Gastrocnemius medialis (tissue), 4 donors: ENCODE results near the gene SMIM1. TPM values are rescaled to one million over a fixed set of nuclear protein-coding genes. Genes with fewer than 3 reads are reported as not detected.

ENCODE experiments used
- ATAC-seq, 2 donors: fragments of 150-250 bp; one replicate each; pipeline ENCODE4 v1.9.1; 2016
- DNase-seq, 2 donors: peaks; one replicate each; pipeline ENCODE4 v3.0.0-alpha.2; 2019
- H3K27ac ChIP-seq, 4 donors: fragments of 200-600 bp; sonication (generic); 1 replicate in 1 of 4; 2 replicates in 3 of 4; pipeline ENCODE4 v1.5.1; 2016 to 2018; ENCODE audit warnings: mild to moderate bottlenecking in 2 of 4, moderate library complexity in 1 of 4
- H3K27me3 ChIP-seq, 3 donors: fragments of 200-600 bp; sonication (generic) in 2 of 3; 1 replicate in 1 of 3; 2 replicates in 2 of 3; pipeline versions ENCODE4 v1.5.1 to v1.6.0; 2016 to 2019; ENCODE audit warnings: mild to moderate bottlenecking in 1 of 3, moderate library complexity in 1 of 3
- H3K36me3 ChIP-seq, 2 donors: fragments of 200-600 bp; sonication (generic) in 1 of 2; one replicate each; pipeline ENCODE4 v1.5.1; 2017 to 2018
- H3K4me1 ChIP-seq, 2 donors: fragments of 200-600 bp; sonication (generic) in 1 of 2; one replicate each; pipeline ENCODE4 v1.5.1; 2016 to 2017; ENCODE audit warnings: mild to moderate bottlenecking in 2 of 2
- H3K4me3 ChIP-seq, 4 donors: fragments of 200-600 bp; sonication (generic) in 3 of 4; 1 replicate in 1 of 4; 2 replicates in 3 of 4; pipeline ENCODE4 v1.5.1; 2016 to 2019; ENCODE audit warnings: mild to moderate bottlenecking in 2 of 4
- H3K9me3 ChIP-seq, 3 donors: fragments of 200-600 bp; sonication (generic) in 2 of 3; 1 replicate in 1 of 3; 2 replicates in 2 of 3; pipeline ENCODE4 v1.5.1; 2016 to 2019
- CTCF ChIP-seq, 5 experiments: fragments of 450-650 bp in 3 of 5; fragments of 200-600 bp in 2 of 5; sonication (generic) in 2 of 5; IDR thresholded peaks in 4 of 5; conservative IDR thresholded peaks in 1 of 5; 1 replicate in 4 of 5; 2 replicates in 1 of 5; pipeline ENCODE4 v1.5.1; 2016 to 2019; ENCODE audit warnings: antibody characterized with exemption in 5 of 5, mild to moderate bottlenecking in 3 of 5, moderate library complexity in 3 of 5
- POLR2A ChIP-seq, 2 donors: fragments of 450-650 bp; IDR thresholded peaks; one replicate each; pipeline ENCODE4 v1.6.1; 2017; ENCODE audit warnings: antibody characterized with exemption in 2 of 2, mild to moderate bottlenecking in 2 of 2, moderate library complexity in 2 of 2
- in situ Hi-C, 4 donors: fragments of 200-750 bp; cut with MboI; loops; one replicate each; pipeline versions ENCODE4 v1.15.0 to v1.8.0; 2017; ENCODE audit warnings: low sequenced_read_pairs in 4 of 4
- intact Hi-C: fragments of 100-400 bp; cut with DNase I; formaldehyde crosslinking; loops from one replicate; pipeline ENCODE4 v1.15.1; 2023; ENCODE audit warnings: low total_unique reads
- total RNA-seq, 4 donors: library from RNA; depleted of rRNA; stranded (reverse); fragments of >200 nt; gene quantifications; one replicate each; pipeline versions ENCODE4 v1.1.0 to v1.2.3, GENCODE V29; 2016

SMIM1 gene
- total RNA-seq, 4 donors from 2014 or later, result 1.4 to 3.7 TPM; not detected in 2

- no peak overlapping the region for H3K27ac ChIP-seq
- no peaks in the 10 kb centered on the region for H3K9me3 ChIP-seq
- intact Hi-C loops, result no loop called here
- TF ChIP-seq POLR2A (IDR thresholded peaks at IDR 0.05) (no peak), CTCF (IDR thresholded peaks at IDR 0.05 in 4 of 5, conservative IDR thresholded peaks at IDR 0.05 in 1 of 5) (no peak)
- H3K4me3 ChIP-seq, result no peak overlapping the region
- H3K27me3 ChIP-seq, result no peaks in the 10 kb centered on the region
- in situ Hi-C loops, result no loop called here
- ATAC-seq (no peak), DNase-seq (no peak)
- peaks cover 0 to 3% of the 10 kb centered on the region in 2 donors for H3K4me1 ChIP-seq
- H3K36me3 ChIP-seq, result no peaks in the 10 kb centered on the region
Observed at GRCh38 chr1:3762873-3763228, 9.7 kb upstream of the SMIM1 start.

- Histone ChIP-seq H3K9me3 (no peaks in the 10 kb centered on the region), H3K36me3 (no peaks in the 10 kb centered on the region), H3K4me3 (no peak overlapping the region), H3K4me1 (peaks cover 0 to 3% of the 10 kb centered on the region in 2 donors), H3K27ac (no peak overlapping the region), H3K27me3 (no peaks in the 10 kb centered on the region)
- in situ Hi-C loops, result no loop called here
- ATAC-seq (no peak), DNase-seq (no peak)
- intact Hi-C loops, result no loop called here
- TF ChIP-seq POLR2A (IDR thresholded peaks at IDR 0.05), result no peak
Observed at GRCh38 chr1:3763351-3764125, 9.0 kb upstream of the SMIM1 start.

- in situ Hi-C loops (no loop called here), intact Hi-C loops (no loop called here)
- peaks cover 6 to 12% of the 10 kb centered on the region in 2 donors for H3K4me1 ChIP-seq
- H3K27ac ChIP-seq, result no peak overlapping the region
- no peaks in the 10 kb centered on the region for H3K27me3 ChIP-seq
- no peaks in the 10 kb centered on the region for H3K36me3 ChIP-seq
- ATAC-seq (no peak), DNase-seq (no peak)
- H3K9me3 ChIP-seq, result no peaks in the 10 kb centered on the region
- TF ChIP-seq POLR2A (IDR thresholded peaks at IDR 0.05) (no peak), CTCF (IDR thresholded peaks at IDR 0.05 in 4 of 5, conservative IDR thresholded peaks at IDR 0.05 in 1 of 5) (no peak)
- no peak overlapping the region for H3K4me3 ChIP-seq
Observed at GRCh38 chr1:3767328-3767925, 5.1 kb upstream of the SMIM1 start.

- in situ Hi-C loops, result no loop called here
- H3K4me3 ChIP-seq, result no peak overlapping the region
- DNase-seq, result no peak
- TF ChIP-seq CTCF (IDR thresholded peaks at IDR 0.05 in 4 of 5, conservative IDR thresholded peaks at IDR 0.05 in 1 of 5), result no peak
- TF ChIP-seq POLR2A (IDR thresholded peaks at IDR 0.05), result no peak
- peaks cover 6 to 16% of the 10 kb centered on the region in 2 donors for H3K4me1 ChIP-seq
- no peak for ATAC-seq
- no peaks in the 10 kb centered on the region for H3K36me3 ChIP-seq
- no peak overlapping the region for H3K27ac ChIP-seq
- no peaks in the 10 kb centered on the region for H3K27me3 ChIP-seq
- intact Hi-C loops, result no loop called here
- H3K9me3 ChIP-seq, result no peaks in the 10 kb centered on the region
Observed at GRCh38 chr1:3768811-3769390, 3.6 kb upstream of the SMIM1 start.

- ATAC-seq (no peak), DNase-seq (no peak)
- Histone ChIP-seq H3K4me3 (no peak overlapping the region), H3K4me1 (peaks cover 6 to 17% of the 10 kb centered on the region in 2 donors), H3K36me3 (no peaks in the 10 kb centered on the region), H3K27ac (no peak overlapping the region), H3K9me3 (no peaks in the 10 kb centered on the region), H3K27me3 (no peaks in the 10 kb centered on the region)
- intact Hi-C loops (no loop called here), in situ Hi-C loops (no loop called here)
- TF ChIP-seq POLR2A (IDR thresholded peaks at IDR 0.05) (no peak), CTCF (IDR thresholded peaks at IDR 0.05 in 4 of 5, conservative IDR thresholded peaks at IDR 0.05 in 1 of 5) (no peak)
Observed at GRCh38 chr1:3770047-3770765, 2.3 kb upstream of the SMIM1 start.
